ENCODE data around the gene CBLC. TPM values are rescaled to one million over a fixed set of nuclear protein-coding genes. Genes with fewer than 3 reads are reported as not detected.

CBLC gene
- total RNA-seq, 1 experiment from 2014 or later: 25.4 TPM

- no peaks in the 10 kb centered on the region for H3K9me3 ChIP-seq (ENCODE audit: low read length)
- no peaks in the 10 kb centered on the region for H3K27me3 ChIP-seq (ENCODE audit: low read length)
- DNase-seq (no peak), ATAC-seq (no peak)
- H2AFZ ChIP-seq (ENCODE audit: low read length): no peak overlapping the region
- H3K27ac ChIP-seq (ENCODE audit: low read length): no peak overlapping the region
- ChIA-PET POLR2A (ENCODE audit: unreplicated experiment) (no interaction called here), CTCF (no interaction called here)
- H3K36me3 ChIP-seq (ENCODE audit: low read depth, low read length): no peaks in the 10 kb centered on the region
- BruUV-seq (replicated peaks): no TSS peak
- no peaks in the 10 kb centered on the region for H3K9me2 ChIP-seq (replicated peaks; ENCODE audit: low read length)
- no peaks in the 10 kb centered on the region for H3K79me2 ChIP-seq (ENCODE audit: low read length)
- no peaks in the 10 kb centered on the region for H3F3A ChIP-seq (ENCODE audit: low read length, unreplicated experiment)
- no peak overlapping the region for H3K4me2 ChIP-seq (ENCODE audit: low read length)
- no peaks in the 10 kb centered on the region for H3K4me1 ChIP-seq (ENCODE audit: insufficient read depth, low read length)
- no peak for TF ChIP-seq EZH2phosphoT487 (IDR thresholded peaks at IDR 0.05; ENCODE audit: borderline replicate concordance, low read length)
- TF ChIP-seq, protein P1, sequence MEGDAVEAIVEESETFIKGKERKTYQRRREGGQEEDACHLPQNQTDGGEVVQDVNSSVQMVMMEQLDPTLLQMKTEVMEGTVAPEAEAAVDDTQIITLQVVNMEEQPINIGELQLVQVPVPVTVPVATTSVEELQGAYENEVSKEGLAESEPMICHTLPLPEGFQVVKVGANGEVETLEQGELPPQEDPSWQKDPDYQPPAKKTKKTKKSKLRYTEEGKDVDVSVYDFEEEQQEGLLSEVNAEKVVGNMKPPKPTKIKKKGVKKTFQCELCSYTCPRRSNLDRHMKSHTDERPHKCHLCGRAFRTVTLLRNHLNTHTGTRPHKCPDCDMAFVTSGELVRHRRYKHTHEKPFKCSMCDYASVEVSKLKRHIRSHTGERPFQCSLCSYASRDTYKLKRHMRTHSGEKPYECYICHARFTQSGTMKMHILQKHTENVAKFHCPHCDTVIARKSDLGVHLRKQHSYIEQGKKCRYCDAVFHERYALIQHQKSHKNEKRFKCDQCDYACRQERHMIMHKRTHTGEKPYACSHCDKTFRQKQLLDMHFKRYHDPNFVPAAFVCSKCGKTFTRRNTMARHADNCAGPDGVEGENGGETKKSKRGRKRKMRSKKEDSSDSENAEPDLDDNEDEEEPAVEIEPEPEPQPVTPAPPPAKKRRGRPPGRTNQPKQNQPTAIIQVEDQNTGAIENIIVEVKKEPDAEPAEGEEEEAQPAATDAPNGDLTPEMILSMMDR (conservative IDR thresholded peaks at IDR 0.05; ENCODE audit: low read depth, low read length): no peak
- TF ChIP-seq EZH2 (IDR thresholded peaks at IDR 0.05; ENCODE audit: low read length, unreplicated experiment): no peak
- no peak overlapping the region for H3K4me3 ChIP-seq (ENCODE audit: low read length)
- H3K9ac ChIP-seq (ENCODE audit: low read length): no peak overlapping the region
- intact Hi-C loops (cut with micrococcal nuclease): no loop called here
- no peaks in the 10 kb centered on the region for H4K20me1 ChIP-seq (ENCODE audit: low read length)
Measured at GRCh38 chr19:44819246-44819832, 41.6 kb downstream of the CBLC start.

DNA sequence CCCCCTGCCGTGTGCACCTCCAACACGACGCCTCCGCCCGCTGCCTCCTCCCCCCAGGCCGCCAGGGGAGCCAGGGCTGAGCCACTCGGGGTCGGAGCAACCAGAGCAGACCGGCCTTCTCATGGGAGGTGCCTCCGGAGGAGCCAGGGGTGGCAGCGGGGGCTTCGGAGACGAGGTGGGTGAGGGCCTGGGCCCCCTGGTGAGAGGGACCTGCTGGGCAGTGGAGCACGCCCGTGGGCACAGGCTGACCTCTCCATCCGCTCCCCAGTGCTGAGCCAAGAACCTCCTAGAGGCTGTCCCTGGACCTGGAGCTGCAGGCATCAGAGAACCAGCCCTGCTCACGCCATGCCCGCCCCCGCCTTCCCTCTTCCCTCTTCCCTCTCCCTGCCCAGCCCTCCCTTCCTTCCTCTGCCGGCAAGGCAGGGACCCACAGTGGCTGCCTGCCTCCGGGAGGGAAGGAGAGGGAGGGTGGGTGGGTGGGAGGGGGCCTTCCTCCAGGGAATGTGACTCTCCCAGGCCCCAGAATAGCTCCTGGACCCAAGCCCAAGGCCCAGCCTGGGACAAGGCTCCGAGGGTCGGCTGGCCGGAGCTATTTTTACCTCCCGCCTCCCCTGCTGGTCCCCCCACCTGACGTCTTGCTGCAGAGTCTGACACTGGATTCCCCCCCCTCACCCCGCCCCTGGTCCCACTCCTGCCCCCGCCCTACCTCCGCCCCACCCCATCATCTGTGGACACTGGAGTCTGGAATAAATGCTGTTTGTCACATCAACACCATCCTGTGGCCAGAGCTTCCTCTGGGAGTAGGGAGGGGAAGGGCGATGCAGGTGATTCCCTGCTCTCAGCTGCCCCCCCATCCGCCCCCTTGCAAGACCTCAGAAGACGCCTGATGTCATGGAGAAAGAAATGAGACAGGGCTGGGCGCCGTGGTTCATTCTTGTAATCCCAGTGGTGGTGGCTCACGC is 43.2 kb downstream of the CBLC start:
- Histone ChIP-seq H3K27me3 (ENCODE audit: low read length) (no peaks in the 10 kb centered on the region), H3K9me2 (replicated peaks; ENCODE audit: low read length) (no peaks in the 10 kb centered on the region), H3F3A (ENCODE audit: low read length, unreplicated experiment) (no peaks in the 10 kb centered on the region), H2AFZ (ENCODE audit: low read length) (no peak overlapping the region), H3K79me2 (ENCODE audit: low read length) (no peaks in the 10 kb centered on the region), H3K36me3 (ENCODE audit: low read depth, low read length) (no peaks in the 10 kb centered on the region), H3K9ac (ENCODE audit: low read length) (no peak overlapping the region), H3K4me3 (ENCODE audit: low read length) (no peak overlapping the region), H3K9me3 (ENCODE audit: low read length) (no peaks in the 10 kb centered on the region), H4K20me1 (ENCODE audit: low read length) (no peaks in the 10 kb centered on the region), H3K27ac (ENCODE audit: low read length) (no peak overlapping the region), H3K4me1 (ENCODE audit: insufficient read depth, low read length) (no peaks in the 10 kb centered on the region), H3K4me2 (ENCODE audit: low read length) (no peak overlapping the region)
- TF ChIP-seq EZH2 (IDR thresholded peaks at IDR 0.05; ENCODE audit: low read length, unreplicated experiment): no peak
- no peak for TF ChIP-seq EZH2phosphoT487 (IDR thresholded peaks at IDR 0.05; ENCODE audit: borderline replicate concordance, low read length)
- TF ChIP-seq, protein P1 (conservative IDR thresholded peaks at IDR 0.05; ENCODE audit: low read depth, low read length): no peak
- ChIA-PET CTCF (no interaction called here), POLR2A (ENCODE audit: unreplicated experiment) (no interaction called here)
- intact Hi-C loops (cut with micrococcal nuclease): no loop called here
- no TSS peak for BruUV-seq (replicated peaks)
- no peak for DNase-seq
- no peak for ATAC-seq

DNA sequence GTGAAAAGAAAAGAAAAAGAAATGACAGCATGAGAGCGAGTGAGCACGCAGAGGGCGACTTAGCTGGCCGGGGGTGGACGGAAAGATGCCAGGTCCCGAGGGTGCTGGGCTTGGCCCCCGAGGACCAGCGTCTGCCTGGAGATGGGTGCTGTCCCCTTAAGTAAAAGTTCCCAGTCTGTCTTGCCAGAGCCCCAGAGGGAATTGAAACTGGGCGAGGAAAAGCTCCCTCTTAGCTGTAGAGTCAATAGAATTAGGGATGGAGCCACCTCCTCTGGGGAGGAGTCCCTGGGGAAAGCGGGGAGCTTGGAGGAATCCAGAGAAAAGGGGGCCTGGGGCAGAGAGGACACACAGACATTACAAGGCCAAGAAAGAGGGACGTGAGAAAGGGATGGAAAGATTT is 44.5 kb downstream of the CBLC start:
- intact Hi-C loops (cut with micrococcal nuclease): no loop called here
- Histone ChIP-seq H3K9me2 (replicated peaks; ENCODE audit: low read length) (no peaks in the 10 kb centered on the region), H3K27ac (ENCODE audit: low read length) (no peak overlapping the region), H3K79me2 (ENCODE audit: low read length) (no peaks in the 10 kb centered on the region), H3K4me3 (ENCODE audit: low read length) (no peak overlapping the region), H4K20me1 (ENCODE audit: low read length) (no peaks in the 10 kb centered on the region), H3K9ac (ENCODE audit: low read length) (no peak overlapping the region), H3K4me1 (ENCODE audit: insufficient read depth, low read length) (no peaks in the 10 kb centered on the region), H3K4me2 (ENCODE audit: low read length) (no peak overlapping the region), H3K36me3 (ENCODE audit: low read depth, low read length) (no peaks in the 10 kb centered on the region), H2AFZ (ENCODE audit: low read length) (no peak overlapping the region), H3F3A (ENCODE audit: low read length, unreplicated experiment) (no peaks in the 10 kb centered on the region), H3K9me3 (ENCODE audit: low read length) (no peaks in the 10 kb centered on the region), H3K27me3 (ENCODE audit: low read length) (no peaks in the 10 kb centered on the region)
- POLR2A ChIA-PET (ENCODE audit: unreplicated experiment): no interaction called here
- no TSS peak for BruUV-seq (replicated peaks)
- no peak for DNase-seq
- ATAC-seq: no peak
- no peak for TF ChIP-seq EZH2phosphoT487 (IDR thresholded peaks at IDR 0.05; ENCODE audit: borderline replicate concordance, low read length)
- TF ChIP-seq, protein P1 (conservative IDR thresholded peaks at IDR 0.05; ENCODE audit: low read depth, low read length): no peak
- no peak for TF ChIP-seq EZH2 (IDR thresholded peaks at IDR 0.05; ENCODE audit: low read length, unreplicated experiment)
- CTCF ChIA-PET: no interaction called here
